A673 (cell line): ENCODE results near the gene DPEP2.
"Not testable (repeated sequence)": the region's sequence is repeated elsewhere in the genome, so short reads cannot be mapped to it uniquely, and the experiment has no call there.

Experiments
- CTCF ChIP-seq: fragments of 300-800, 200-600 bp; sonication (generic); conservative IDR thresholded peaks from 2 replicates; pipeline ENCODE4 v1.5.1; 2017; ENCODE audit warnings: low read depth, mild to moderate bottlenecking, antibody characterized with exemption, low read length, moderate library complexity, mixed read lengths
- EZH2 ChIP-seq: fragments of 200-600 bp; sonication (generic); IDR thresholded peaks from 2 replicates; pipeline ENCODE4 v1.6.1; 2017; ENCODE audit warnings: borderline replicate concordance, low read depth, mild to moderate bottlenecking, mixed read lengths, antibody characterized with exemption, low read length; ENCODE audit not compliant: poor library complexity, severe bottlenecking

- not testable (repeated sequence) for TF ChIP-seq CTCF, EZH2
Observed at GRCh38 chr16:67998779-67999688, at the start of gene DPEP2.
